Measurements from ENCODE around the gene RYR3.

Gene RYR3

DNA sequence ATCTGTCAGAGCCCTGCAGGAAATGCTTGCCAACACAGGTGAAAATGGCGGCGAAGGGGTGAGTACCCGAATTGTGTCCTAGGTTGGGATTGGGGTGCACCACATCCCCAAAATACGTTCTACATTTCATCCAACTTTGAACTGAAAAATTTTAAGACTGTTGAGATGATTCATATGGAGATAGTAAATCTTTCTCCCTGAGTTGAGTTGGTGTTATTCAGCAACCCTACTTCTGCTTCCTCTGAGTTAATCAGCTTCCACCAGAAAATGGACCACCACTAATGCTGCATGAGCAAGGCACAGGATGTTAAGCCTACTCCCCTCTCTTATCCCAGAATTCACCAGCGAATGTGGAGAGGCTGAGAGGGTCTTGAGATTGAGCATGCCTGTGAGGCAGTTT, 192.9 kb downstream of the RYR3 start:
- Histone ChIP-seq H3K4me1 (ENCODE audit: insufficient read depth, low read length) (peaks cover 15% of the 10 kb centered on the region), H3K9me3 (ENCODE audit: control insufficient read depth, insufficient read depth, low read length) (no peaks in the 10 kb centered on the region; the same call in 1 of the 2 replicates), H3K9ac (ENCODE audit: low read depth, low read length) (no peak overlapping the region), H3K36me3 (ENCODE audit: insufficient read depth, low read length) (no peaks in the 10 kb centered on the region)

DNA sequence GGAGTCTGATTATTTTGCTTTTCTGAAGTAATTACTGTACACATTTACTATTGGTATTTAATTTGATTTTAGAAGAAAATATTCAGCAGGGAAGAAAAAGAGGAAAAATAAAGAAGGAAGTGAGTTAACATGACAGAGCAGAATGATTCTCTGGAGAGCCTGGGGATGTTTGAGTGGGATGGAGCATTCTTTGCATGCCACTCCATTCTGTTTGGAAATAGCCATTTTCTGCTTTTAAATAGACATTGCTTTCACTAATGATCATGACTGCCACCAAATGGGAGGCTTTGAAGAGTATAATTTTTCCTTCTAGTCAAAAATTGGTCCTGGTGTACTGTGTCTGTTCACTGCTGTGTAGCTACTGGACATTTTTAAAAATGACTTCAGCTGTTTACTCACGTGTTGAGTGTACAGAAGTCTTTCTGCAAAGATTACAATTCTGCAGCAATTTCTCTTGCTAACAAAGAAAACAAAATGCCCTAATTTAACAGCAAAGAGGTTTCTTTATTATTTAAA, 196.1 kb downstream of the RYR3 start:
- H3K36me3 ChIP-seq (ENCODE audit: insufficient read depth, low read length) = no peaks in the 10 kb centered on the region
- H3K4me1 ChIP-seq (ENCODE audit: insufficient read depth, low read length) = peaks cover 15% of the 10 kb centered on the region
- no peak overlapping the region for H3K9ac ChIP-seq (ENCODE audit: low read depth, low read length)
- no peaks in the 10 kb centered on the region; the same call in 1 of the 2 replicates for H3K9me3 ChIP-seq (ENCODE audit: control insufficient read depth, insufficient read depth, low read length)

DNA sequence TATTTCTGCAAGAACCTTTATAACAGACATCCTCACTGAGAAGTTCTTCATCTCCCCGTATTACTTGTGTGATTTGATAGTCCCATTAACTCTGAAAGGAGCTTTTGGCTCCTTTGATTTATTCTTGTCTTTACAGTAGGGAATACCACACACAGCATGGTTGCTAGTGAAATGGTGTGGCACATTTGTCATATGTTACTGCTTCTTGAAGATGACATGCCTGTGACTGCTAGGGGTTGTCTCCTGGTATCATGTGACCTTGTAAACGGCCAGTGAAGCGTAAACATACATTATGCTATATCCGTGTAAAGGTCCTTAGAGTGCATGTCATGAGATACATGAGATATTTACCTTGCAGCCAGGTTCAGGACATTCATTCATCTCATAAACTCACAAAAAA, 197.9 kb downstream of the RYR3 start:
- Histone ChIP-seq H3K9ac (ENCODE audit: low read depth, low read length) (no peak overlapping the region), H3K9me3 (ENCODE audit: control insufficient read depth, insufficient read depth, low read length) (no peaks in the 10 kb centered on the region), H3K36me3 (ENCODE audit: insufficient read depth, low read length) (no peaks in the 10 kb centered on the region), H3K4me1 (ENCODE audit: insufficient read depth, low read length) (peaks cover 15% of the 10 kb centered on the region)

DNA sequence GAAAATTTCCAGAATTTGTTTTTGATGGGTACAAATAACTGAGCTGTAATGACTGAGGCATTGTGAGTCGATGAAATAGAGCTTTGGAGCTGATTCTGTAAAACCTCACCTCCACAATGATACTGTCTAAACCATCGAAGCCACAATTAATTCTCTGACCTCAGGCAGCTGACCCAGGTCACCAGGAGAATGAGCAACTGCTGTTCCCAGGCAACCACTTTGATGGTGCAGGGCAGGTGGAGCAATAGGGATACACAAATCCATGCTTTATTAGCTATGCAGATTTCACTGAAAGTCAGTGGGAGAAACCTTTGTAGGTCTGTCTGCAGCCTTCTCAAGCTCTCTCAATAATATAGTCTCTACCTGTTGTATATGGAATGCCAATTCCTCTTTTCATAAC, 204.4 kb downstream of the RYR3 start:
- Histone ChIP-seq H3K36me3 (ENCODE audit: insufficient read depth, low read length) (no peaks in the 10 kb centered on the region), H3K9me3 (ENCODE audit: control insufficient read depth, insufficient read depth, low read length) (no peaks in the 10 kb centered on the region), H3K9ac (ENCODE audit: low read depth, low read length) (no peak overlapping the region), H3K4me1 (ENCODE audit: insufficient read depth, low read length) (no peaks in the 10 kb centered on the region)

DNA sequence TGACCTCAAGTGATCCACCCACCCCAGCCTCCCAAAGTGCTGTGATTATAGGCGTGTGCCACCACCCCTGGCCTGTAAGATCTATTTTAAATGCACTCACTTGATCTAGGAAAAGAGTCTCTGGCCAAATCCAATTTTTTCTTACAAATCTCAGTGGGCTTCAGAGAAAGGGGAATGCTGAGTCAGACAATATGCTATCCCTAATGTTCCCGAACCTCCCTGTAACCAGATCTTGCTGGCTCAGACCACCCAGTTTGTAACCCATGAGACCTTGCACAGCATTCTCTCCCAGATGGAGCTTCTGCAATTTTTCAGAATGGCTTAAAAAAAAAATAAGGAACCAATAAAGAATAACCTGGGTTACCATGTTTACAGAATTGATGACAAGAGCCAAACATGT, 205.8 kb downstream of the RYR3 start:
- no peak overlapping the region for H3K9ac ChIP-seq (ENCODE audit: low read depth, low read length)
- no peaks in the 10 kb centered on the region for H3K36me3 ChIP-seq (ENCODE audit: insufficient read depth, low read length)
- H3K4me1 ChIP-seq (ENCODE audit: insufficient read depth, low read length) = no peaks in the 10 kb centered on the region
- H3K9me3 ChIP-seq (ENCODE audit: control insufficient read depth, insufficient read depth, low read length) = no peaks in the 10 kb centered on the region

DNA sequence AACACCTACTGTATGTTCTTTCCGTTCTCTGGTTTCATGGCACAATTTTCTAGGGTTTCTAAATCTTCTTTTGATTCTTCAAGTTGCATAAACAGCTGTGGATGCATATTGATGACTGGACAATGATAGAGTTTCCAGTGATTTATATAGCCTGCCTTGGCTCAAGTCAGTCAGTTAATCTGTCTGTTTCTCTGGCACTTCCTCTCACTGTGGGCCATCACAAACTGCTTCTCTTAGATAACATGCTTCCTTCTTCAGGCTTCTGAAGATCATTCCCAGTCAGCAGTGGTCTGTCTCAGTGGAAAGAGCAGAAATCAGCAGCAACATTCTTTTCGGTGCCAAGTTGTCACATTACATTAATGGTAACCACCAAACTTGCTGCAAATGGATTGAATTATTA, 207.2 kb downstream of the RYR3 start:
- Histone ChIP-seq H3K9me3 (ENCODE audit: control insufficient read depth, insufficient read depth, low read length) (no peaks in the 10 kb centered on the region), H3K4me1 (ENCODE audit: insufficient read depth, low read length) (no peaks in the 10 kb centered on the region), H3K9ac (ENCODE audit: low read depth, low read length) (no peak overlapping the region), H3K36me3 (ENCODE audit: insufficient read depth, low read length) (no peaks in the 10 kb centered on the region)

DNA sequence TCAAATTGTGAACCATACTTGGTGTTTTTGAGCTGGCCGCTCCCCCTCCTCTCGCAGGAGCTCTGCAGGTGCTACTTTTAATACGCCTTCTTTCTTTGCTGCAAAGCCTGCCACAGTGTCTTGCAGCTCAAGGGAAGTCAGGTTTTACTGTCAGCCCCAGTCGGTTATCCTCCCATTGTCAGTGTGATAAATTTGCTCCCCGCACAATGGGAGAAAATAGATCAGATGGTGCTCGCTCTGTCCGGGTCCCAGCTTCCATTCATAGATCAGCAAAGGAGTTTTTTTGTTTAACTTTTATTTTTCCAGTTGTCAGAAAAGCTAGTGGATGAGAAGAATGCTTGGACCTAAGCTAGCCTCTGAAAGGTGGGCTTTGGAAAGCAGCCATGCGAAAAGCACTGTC, 207.7 kb downstream of the RYR3 start:
- Histone ChIP-seq H3K9ac (ENCODE audit: low read depth, low read length) (no peak overlapping the region), H3K36me3 (ENCODE audit: insufficient read depth, low read length) (no peaks in the 10 kb centered on the region), H3K9me3 (ENCODE audit: control insufficient read depth, insufficient read depth, low read length) (no peaks in the 10 kb centered on the region), H3K4me1 (ENCODE audit: insufficient read depth, low read length) (no peaks in the 10 kb centered on the region)

DNA sequence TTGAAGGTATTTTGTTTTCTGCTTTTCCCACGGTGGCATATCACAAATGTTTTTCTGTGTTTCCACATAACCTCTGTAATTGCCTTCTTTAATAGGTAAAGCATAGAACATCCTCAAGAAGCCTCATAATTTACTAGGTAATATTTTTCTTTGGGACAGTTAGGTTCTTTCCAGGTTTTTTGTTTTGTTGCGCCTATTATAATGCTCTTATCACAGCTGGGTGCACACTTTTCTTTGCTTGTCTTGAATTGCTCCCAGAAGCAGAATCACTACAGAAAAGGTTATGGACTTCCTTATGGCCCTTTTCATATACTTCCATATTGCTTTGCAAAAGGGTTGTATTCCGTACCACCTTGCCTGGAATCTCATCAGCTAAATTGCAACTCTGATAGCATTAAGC, 213.5 kb downstream of the RYR3 start:
- no peaks in the 10 kb centered on the region for H3K9me3 ChIP-seq (ENCODE audit: control insufficient read depth, insufficient read depth, low read length)
- H3K4me1 ChIP-seq (ENCODE audit: insufficient read depth, low read length) = no peaks in the 10 kb centered on the region
- H3K9ac ChIP-seq (ENCODE audit: low read depth, low read length) = no peak overlapping the region
- no peaks in the 10 kb centered on the region for H3K36me3 ChIP-seq (ENCODE audit: insufficient read depth, low read length)

DNA sequence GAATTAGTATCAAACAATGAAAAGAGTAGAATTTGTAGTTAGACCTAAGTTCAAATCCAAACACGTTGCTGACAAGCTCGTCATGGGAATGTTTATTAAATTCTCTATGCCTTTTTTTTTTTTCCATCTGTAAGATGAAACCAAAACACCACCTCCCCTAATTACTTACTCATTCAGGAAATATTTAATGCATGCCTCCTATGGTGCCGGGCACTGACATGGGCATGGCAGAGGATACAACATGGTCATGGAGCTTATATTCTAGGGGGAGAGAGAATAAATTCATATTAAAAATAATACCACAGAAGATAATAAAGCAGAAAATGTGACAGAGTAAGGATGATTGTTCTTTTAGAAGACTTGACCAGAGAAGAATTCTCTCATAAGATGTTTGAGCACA, 215.8 kb downstream of the RYR3 start:
- Histone ChIP-seq H3K36me3 (ENCODE audit: insufficient read depth, low read length) (no peaks in the 10 kb centered on the region), H3K9me3 (ENCODE audit: control insufficient read depth, insufficient read depth, low read length) (no peaks in the 10 kb centered on the region), H3K9ac (ENCODE audit: low read depth, low read length) (no peak overlapping the region), H3K4me1 (ENCODE audit: insufficient read depth, low read length) (no peaks in the 10 kb centered on the region)

DNA sequence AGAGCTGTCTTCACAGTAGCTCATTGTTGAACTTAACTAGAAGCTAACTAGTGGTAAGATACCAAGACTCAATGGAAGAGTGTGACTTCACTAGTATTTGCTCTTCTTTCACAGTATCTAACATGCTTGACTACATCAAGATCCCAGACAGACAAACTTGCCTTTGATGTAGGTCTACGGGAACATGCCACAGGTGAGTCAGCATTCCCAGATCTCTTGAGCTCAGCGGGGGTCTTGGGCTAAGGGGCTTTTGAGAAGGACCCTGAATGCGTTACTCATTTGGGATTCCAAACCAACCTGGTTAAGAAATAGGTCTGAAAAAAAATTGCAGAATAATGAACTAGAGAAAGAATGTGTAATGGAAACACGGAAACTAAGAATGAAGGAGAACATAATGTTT, 222.4 kb downstream of the RYR3 start:
- Histone ChIP-seq H3K4me1 (ENCODE audit: insufficient read depth, low read length) (no peaks in the 10 kb centered on the region), H3K9ac (ENCODE audit: low read depth, low read length) (no peak overlapping the region), H3K36me3 (ENCODE audit: insufficient read depth, low read length) (no peaks in the 10 kb centered on the region), H3K9me3 (ENCODE audit: control insufficient read depth, insufficient read depth, low read length) (no peaks in the 10 kb centered on the region)

DNA sequence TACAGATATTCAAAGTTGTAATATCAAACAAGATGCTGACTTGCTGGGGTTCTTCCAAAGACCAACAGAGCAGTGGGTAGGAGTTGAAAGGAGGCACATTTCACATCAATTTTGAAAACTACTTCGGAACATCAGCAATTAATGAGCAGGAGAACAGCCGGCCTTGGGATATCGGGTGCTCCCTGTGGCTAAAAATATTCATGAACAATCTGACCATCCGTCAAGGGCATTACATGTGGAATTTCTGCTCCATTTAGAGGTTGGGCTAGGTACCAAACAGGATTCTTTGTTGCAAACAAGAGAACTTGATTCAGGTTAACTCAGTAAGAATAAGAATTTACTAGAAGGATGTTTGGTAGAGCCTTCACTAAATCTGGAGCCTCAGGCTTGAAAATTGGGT, 223.9 kb downstream of the RYR3 start:
- Histone ChIP-seq H3K4me1 (ENCODE audit: insufficient read depth, low read length) (no peaks in the 10 kb centered on the region), H3K9ac (ENCODE audit: low read depth, low read length) (no peak overlapping the region)

DNA sequence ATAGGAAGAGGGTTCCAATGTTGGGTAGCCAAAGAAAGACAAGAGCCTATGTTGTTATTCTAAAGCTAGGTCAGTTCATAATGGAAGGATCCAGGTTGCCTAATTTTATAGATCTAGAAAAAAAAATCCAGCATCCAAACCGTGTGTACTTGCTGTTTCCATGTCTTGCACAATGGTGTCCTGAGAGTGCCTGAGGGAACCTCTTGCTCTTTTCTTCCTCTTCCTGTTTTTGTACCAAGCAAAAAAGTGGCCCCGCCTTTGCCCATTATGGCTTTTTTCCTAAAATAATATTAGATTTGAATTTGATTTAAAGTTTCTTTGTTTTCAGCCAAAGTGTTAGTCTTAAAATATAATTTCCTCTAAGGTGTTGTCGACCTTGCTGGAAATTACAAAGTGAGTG, 224.4 kb downstream of the RYR3 start:
- Histone ChIP-seq H3K9ac (ENCODE audit: low read depth, low read length) (no peak overlapping the region), H3K36me3 (ENCODE audit: insufficient read depth, low read length) (no peaks in the 10 kb centered on the region), H3K4me1 (ENCODE audit: insufficient read depth, low read length) (no peaks in the 10 kb centered on the region), H3K9me3 (ENCODE audit: control insufficient read depth, insufficient read depth, low read length) (no peaks in the 10 kb centered on the region)

More for the DNA sequence above, 223.9 kb downstream of the RYR3 start:
- Histone ChIP-seq H3K36me3 (ENCODE audit: insufficient read depth, low read length) (no peaks in the 10 kb centered on the region), H3K9me3 (ENCODE audit: control insufficient read depth, insufficient read depth, low read length) (no peaks in the 10 kb centered on the region)

DNA sequence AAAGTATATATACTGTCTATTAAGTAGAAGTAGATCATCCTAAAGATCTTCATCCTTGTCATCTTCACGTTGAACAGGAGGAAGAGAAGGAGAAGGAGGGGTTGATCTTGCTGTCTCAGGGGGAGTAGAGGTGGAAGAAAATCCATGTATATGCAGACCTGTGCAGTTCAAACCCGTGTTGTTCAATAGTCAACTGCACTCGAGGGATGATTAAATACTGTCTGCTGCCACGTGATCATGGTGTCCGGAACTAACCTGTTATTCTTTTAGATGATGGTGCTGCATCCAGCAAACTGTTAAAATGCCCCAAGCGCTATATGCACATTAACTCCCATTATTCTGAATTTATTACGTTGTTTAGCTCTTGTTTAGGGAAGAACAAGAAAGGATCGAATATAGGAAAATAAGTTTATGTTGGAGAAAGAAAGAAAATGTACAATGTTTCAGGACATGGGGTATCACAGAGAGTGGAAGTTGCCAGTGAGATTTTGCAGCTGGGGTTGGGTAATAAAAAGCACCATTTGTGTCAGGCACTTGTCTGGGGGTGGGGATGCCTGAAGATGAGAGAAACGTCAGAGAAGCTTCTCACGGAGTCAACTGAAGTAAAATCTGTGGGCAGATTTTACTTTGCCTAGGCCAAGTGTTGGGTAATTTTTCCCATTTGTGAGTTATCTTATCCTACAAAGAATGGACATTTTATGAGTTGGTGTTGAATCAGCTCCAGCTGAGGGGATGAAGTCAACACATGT, 229.2 kb downstream of the RYR3 start:
- H3K9me3 ChIP-seq (ENCODE audit: control insufficient read depth, insufficient read depth, low read length) = no peaks in the 10 kb centered on the region
- no peak overlapping the region for H3K9ac ChIP-seq (ENCODE audit: low read depth, low read length)
- no peaks in the 10 kb centered on the region; the same call in 1 of the 2 replicates for H3K4me1 ChIP-seq (ENCODE audit: insufficient read depth, low read length)
- no peaks in the 10 kb centered on the region for H3K36me3 ChIP-seq (ENCODE audit: insufficient read depth, low read length)

DNA sequence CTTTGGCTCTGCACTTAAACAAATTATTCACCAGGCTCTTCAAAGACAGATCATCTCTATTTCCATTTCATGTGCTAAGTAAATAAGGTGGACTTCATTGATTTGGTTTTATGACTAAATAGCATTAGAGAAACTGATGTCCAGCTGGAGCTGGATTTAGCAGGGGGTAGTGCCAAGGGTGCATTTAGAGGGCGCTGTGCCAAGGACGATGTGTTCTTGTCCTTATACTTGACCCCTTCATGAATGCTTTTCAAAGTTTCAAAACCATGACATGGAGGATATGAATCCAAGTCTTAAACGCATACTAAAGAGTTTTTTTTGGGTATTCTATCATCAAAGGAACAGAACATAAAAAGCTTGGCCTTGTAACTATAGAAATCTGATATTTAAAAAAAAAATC, 233.2 kb downstream of the RYR3 start:
- Histone ChIP-seq H3K36me3 (ENCODE audit: insufficient read depth, low read length) (no peaks in the 10 kb centered on the region), H3K9ac (ENCODE audit: low read depth, low read length) (no peak overlapping the region), H3K9me3 (ENCODE audit: control insufficient read depth, insufficient read depth, low read length) (no peaks in the 10 kb centered on the region), H3K4me1 (ENCODE audit: insufficient read depth, low read length) (no peaks in the 10 kb centered on the region; the same call in 1 of the 2 replicates)

DNA sequence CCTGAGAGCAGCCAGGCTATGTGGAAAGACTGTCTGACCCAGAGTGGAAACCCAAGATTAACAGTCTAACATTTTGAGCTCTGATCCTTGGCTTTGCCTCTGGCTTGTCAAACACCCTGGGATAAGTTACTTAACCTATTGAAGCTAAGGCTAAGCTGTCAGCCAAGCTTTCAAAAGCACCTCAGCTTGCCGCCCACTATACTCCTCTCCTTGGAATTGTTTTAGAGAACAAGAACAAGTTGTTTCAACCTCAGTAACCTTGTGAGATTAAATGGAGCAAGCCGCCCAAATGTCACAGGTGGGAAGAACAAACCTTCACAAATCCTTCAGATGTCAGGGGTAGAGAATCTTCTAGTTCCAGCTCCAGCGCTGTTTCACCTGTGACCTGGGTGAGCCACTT, 235.1 kb downstream of the RYR3 start:
- Histone ChIP-seq H3K4me1 (ENCODE audit: insufficient read depth, low read length) (no peaks in the 10 kb centered on the region; the same call in 1 of the 2 replicates), H3K9me3 (ENCODE audit: control insufficient read depth, insufficient read depth, low read length) (no peaks in the 10 kb centered on the region), H3K9ac (ENCODE audit: low read depth, low read length) (no peak overlapping the region), H3K36me3 (ENCODE audit: insufficient read depth, low read length) (no peaks in the 10 kb centered on the region)
